MM.1S (cell line): Measurements from ENCODE around the gene GARS1.

ENCODE experiments used
- DNase-seq: peaks from one replicate; pipeline ENCODE4 v3.0.0-alpha.2; 2015
- H2AFZ ChIP-seq: fragments of 300-600 bp; sonication (generic); 2 replicates; pipeline ENCODE4 v1.6.0; 2016; ENCODE audit warnings: antibody characterized with exemption, low read length
- H3F3A ChIP-seq: fragments of 300-600 bp; sonication (generic); 2 replicates; pipeline ENCODE4 v1.6.1; 2016; ENCODE audit warnings: mild to moderate bottlenecking, antibody characterized with exemption, low read length, moderate library complexity, mixed read lengths; ENCODE audit not compliant: insufficient read depth
- H3K27ac ChIP-seq: fragments of 300-600 bp; sonication (generic); 2 replicates; pipeline ENCODE4 v1.5.1; 2016; ENCODE audit warnings: mild to moderate bottlenecking, low read length
- H3K27me3 ChIP-seq: fragments of 300-600 bp; sonication (generic); replicated peaks from 2 replicates; pipeline ENCODE4 v1.6.0; 2016; ENCODE audit warnings: low read length; ENCODE audit not compliant: insufficient read depth
- H3K36me3 ChIP-seq: fragments of 300-600 bp; sonication (generic); replicated peaks from 2 replicates; pipeline ENCODE4 v1.6.1; 2016; ENCODE audit warnings: mild to moderate bottlenecking, low read length, mixed read lengths; ENCODE audit not compliant: insufficient read depth
- H3K4me1 ChIP-seq: fragments of 300-600 bp; sonication (generic); 2 replicates; pipeline ENCODE4 v1.6.1; 2016; ENCODE audit warnings: low read length, mixed read lengths
- H3K4me2 ChIP-seq: fragments of 300-600 bp; sonication (generic); 2 replicates; pipeline ENCODE4 v1.6.0; 2016; ENCODE audit warnings: low read depth, low read length
- H3K4me3 ChIP-seq: fragments of 300-600 bp; sonication (generic); 2 replicates; pipeline ENCODE4 v1.5.1; 2016; ENCODE audit warnings: low read length, mixed read lengths
- H3K79me2 ChIP-seq: fragments of 300-600 bp; sonication (generic); 2 replicates; pipeline ENCODE4 v1.6.1; 2016; ENCODE audit warnings: mixed run types, low read length, mixed read lengths
- H3K9ac ChIP-seq: fragments of 300-600 bp; sonication (generic); 2 replicates; pipeline ENCODE4 v1.6.1; 2016; ENCODE audit warnings: low read length, mixed read lengths
- H3K9me2 ChIP-seq: fragments of 300-600 bp; sonication (generic); replicated peaks from 2 replicates; pipeline ENCODE4 v1.6.1; 2016; ENCODE audit warnings: mild to moderate bottlenecking, low read length, mixed read lengths; ENCODE audit not compliant: insufficient read depth
- H3K9me3 ChIP-seq: fragments of 300-600 bp; sonication (generic); replicated peaks from 2 replicates; pipeline ENCODE4 v1.6.1; 2016; ENCODE audit warnings: mild to moderate bottlenecking, low read length, mixed read lengths; ENCODE audit not compliant: insufficient read depth
- H4K20me1 ChIP-seq: fragments of 300-600 bp; sonication (generic); 2 replicates; pipeline ENCODE4 v1.6.1; 2016; ENCODE audit warnings: mild to moderate bottlenecking, low read length, moderate library complexity, mixed read lengths; ENCODE audit not compliant: insufficient read depth
- CTCF ChIP-seq: fragments of 300-600 bp; sonication (generic); IDR thresholded peaks from 2 replicates; pipeline ENCODE4 v1.5.1; 2016; ENCODE audit warnings: antibody characterized with exemption, low read length, mixed read lengths
- EZH2 ChIP-seq: fragments of 300-600 bp; sonication (generic); optimal IDR thresholded peaks from 2 replicates; pipeline ENCODE3; 2017; ENCODE audit warnings: low read depth, mild to moderate bottlenecking, antibody characterized with exemption, low read length, mixed read lengths
- EZH2phosphoT487 ChIP-seq: fragments of 300-600 bp; sonication (generic); IDR thresholded peaks from 2 replicates; pipeline ENCODE4 v1.6.1; 2018; ENCODE audit warnings: antibody characterized with exemption, low read length

GARS1 gene

DNA sequence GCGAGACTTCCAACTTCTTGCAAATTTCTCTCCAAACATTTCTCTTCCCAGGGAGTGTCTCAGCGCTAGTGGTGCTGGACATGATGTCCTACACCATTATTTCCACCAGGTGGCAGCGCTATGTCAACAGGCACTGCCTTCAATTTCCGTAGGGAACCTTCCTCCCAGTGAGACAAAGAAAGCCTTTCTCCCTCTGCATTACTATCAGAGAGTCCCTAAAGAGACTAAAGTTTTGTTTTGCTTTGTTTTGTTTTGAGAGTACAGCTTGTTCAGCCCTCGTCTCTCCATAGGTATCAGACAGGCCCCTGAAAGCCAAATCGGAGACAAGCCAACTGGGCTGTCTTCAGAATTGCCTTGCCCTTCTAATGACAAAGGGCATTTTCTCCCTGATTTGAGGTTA lies 45.8 kb upstream of the GARS1 start:
- H3K4me3 ChIP-seq, result no peak overlapping the region
- no peaks in the 10 kb centered on the region for H3K79me2 ChIP-seq
- H4K20me1 ChIP-seq, result no peaks in the 10 kb centered on the region
- H3K9me3 ChIP-seq, result no peaks in the 10 kb centered on the region
- TF ChIP-seq EZH2phosphoT487, result no peak
- TF ChIP-seq CTCF, result peak; percentile 73
- H2AFZ ChIP-seq, result no peak overlapping the region
- H3K27ac ChIP-seq, result no peak overlapping the region
- H3K9me2 ChIP-seq, result no peaks in the 10 kb centered on the region
- peaks cover 21% of the 10 kb centered on the region for H3K4me1 ChIP-seq
- H3K4me2 ChIP-seq, result no peak overlapping the region
- no peaks in the 10 kb centered on the region for H3K36me3 ChIP-seq
- H3F3A ChIP-seq, result peaks cover 7% of the 10 kb centered on the region; the same call in 1 of the 2 replicates
- DNase-seq, result peak; percentile 20
- H3K27me3 ChIP-seq, result no peaks in the 10 kb centered on the region
- H3K9ac ChIP-seq, result no peak overlapping the region

- no peak overlapping the region for H3K4me3 ChIP-seq
- H4K20me1 ChIP-seq, result no peaks in the 10 kb centered on the region
- no peaks in the 10 kb centered on the region for H3K36me3 ChIP-seq
- peaks cover 7% of the 10 kb centered on the region; the same call in 1 of the 2 replicates for H3F3A ChIP-seq
- no peaks in the 10 kb centered on the region for H3K27me3 ChIP-seq
- peaks cover 20% of the 10 kb centered on the region for H3K4me1 ChIP-seq
- TF ChIP-seq CTCF (no peak), EZH2phosphoT487 (no peak), EZH2 (no peak)
- H2AFZ ChIP-seq, result no peak overlapping the region
- no peak for DNase-seq
- no peak overlapping the region for H3K27ac ChIP-seq
- no peaks in the 10 kb centered on the region for H3K9me2 ChIP-seq
- no peaks in the 10 kb centered on the region for H3K9me3 ChIP-seq
- no peak overlapping the region for H3K4me2 ChIP-seq
- H3K9ac ChIP-seq, result no peak overlapping the region
- H3K79me2 ChIP-seq, result no peaks in the 10 kb centered on the region
These were observed 44.7 kb upstream of the GARS1 start for GRCh38 chr7:30549931-30550493.

GRCh38 chr7:30552330-30552729 lies 42.3 kb upstream of the GARS1 start:
- H3K79me2 ChIP-seq, result no peaks in the 10 kb centered on the region
- no peaks in the 10 kb centered on the region for H3K9me2 ChIP-seq
- H4K20me1 ChIP-seq, result no peaks in the 10 kb centered on the region
- no peaks in the 10 kb centered on the region for H3K9me3 ChIP-seq
- H3K27ac ChIP-seq, result no peak overlapping the region
- H3K36me3 ChIP-seq, result no peaks in the 10 kb centered on the region
- H3K4me2 ChIP-seq, result no peak overlapping the region
- H3F3A ChIP-seq, result no peaks in the 10 kb centered on the region
- H3K27me3 ChIP-seq, result no peaks in the 10 kb centered on the region
- peaks cover 3% of the 10 kb centered on the region for H3K4me1 ChIP-seq
- H2AFZ ChIP-seq, result no peak overlapping the region
- TF ChIP-seq CTCF, result no peak
- no peak for TF ChIP-seq EZH2phosphoT487
- no peak for TF ChIP-seq EZH2
- no peak overlapping the region for H3K9ac ChIP-seq
- H3K4me3 ChIP-seq, result no peak overlapping the region
- DNase-seq, result no peak
